HepG2 (cell line): ENCODE measurements around the gene ZNF160. TPM values are rescaled to one million over a fixed set of nuclear protein-coding genes. Genes with fewer than 3 reads are reported as not detected.

Experiments
- ATAC-seq: fragments of 200-7000 bp; cut with Tn5 transposase; 3 replicates; pipeline ENCODE4 v1.9.1; 2020; ENCODE audit warnings: mild to moderate bottlenecking, moderate library complexity
- BruUV-seq: library from RNA; stranded (reverse); fragments of 400-500 nt; replicated peaks from 2 replicates; lab custom pipeline; 2021; lab: Mats Ljungman, UMichigan
- CTCF ChIA-PET: fragments of 300-600 bp; formaldehyde crosslinking; extraction: SDS; loops from one replicate; lab custom pipeline; 2021; ENCODE audit warnings: low total read pairs, inconsistent platforms, low intra/inter-chr PET ratio; lab: Yijun Ruan, JAX
- POLR2A ChIA-PET: fragments of 350-600 bp; sonication (Branson Sonifier 250); formaldehyde crosslinking; loops from one replicate; lab custom pipeline; 2020; ENCODE audit warnings: antibody characterized with exemption, inconsistent platforms; lab: Yijun Ruan, JAX
- DNase-seq: peaks from one replicate; pipeline ENCODE4 v3.0.0-alpha.2; 2015; ENCODE audit warnings: low spot score
- FAIRE-seq: peaks from 3 replicates; lab custom pipeline; 2011; peaks lifted over from hg19 to GRCh38; lab: Jason Lieb, UNC
- H2AFZ ChIP-seq: one replicate; pipeline ENCODE4 v1.6.1; 2011; ENCODE audit warnings: low read length, inconsistent platforms
- H3K27ac ChIP-seq: fragments of 300-600 bp; 3 replicates; pipeline ENCODE4 v1.8.0; 2011; ENCODE audit warnings: mixed run types, mild to moderate bottlenecking, mixed read lengths, low read length, inconsistent platforms; ENCODE audit not compliant: insufficient read depth; ENCODE audit errors: extremely low read length
- H3K27me3 ChIP-seq, 2 experiments: fragments of 200-600 bp in 1 of 2; 2 replicates in 1 of 2; 3 replicates in 1 of 2; pipeline versions ENCODE4 v1.6.0 to v1.8.0; 2011; ENCODE audit warnings: low read length in 2 of 2, mild to moderate bottlenecking in 2 of 2, moderate library complexity in 2 of 2, inconsistent platforms in 1 of 2; ENCODE audit not compliant: insufficient read depth in 2 of 2, control insufficient read depth in 1 of 2
- H3K36me3 ChIP-seq, 2 experiments: fragments of 200-600 bp in 1 of 2; replicated peaks in 1 of 2; 2 replicates in 1 of 2; 3 replicates in 1 of 2; pipeline versions ENCODE4 v1.5.1 to v1.8.0; 2011; ENCODE audit warnings: low read length in 2 of 2, inconsistent platforms in 1 of 2; ENCODE audit not compliant: insufficient read depth in 2 of 2, control insufficient read depth in 1 of 2
- H3K4me1 ChIP-seq: 2 replicates; pipeline ENCODE4 v1.5.1; 2012; ENCODE audit warnings: low read length, inconsistent platforms; ENCODE audit not compliant: insufficient read depth
- H3K4me2 ChIP-seq: 2 replicates; pipeline ENCODE4 v1.6.0; 2011; ENCODE audit warnings: low read depth, low read length, inconsistent platforms
- H3K4me3 ChIP-seq, 3 experiments: fragments of 200-600 bp in 1 of 3; sonication (generic), shearing (Covaris generic) in 1 of 3; replicated peaks in 1 of 3; 2 replicates each; pipeline ENCODE4 v1.5.1; 2011 to 2016; ENCODE audit warnings: low read length in 3 of 3, inconsistent platforms in 2 of 3, low read depth in 2 of 3, mild to moderate bottlenecking in 2 of 3, control low read depth in 1 of 3, mixed read lengths in 1 of 3; ENCODE audit not compliant: insufficient read depth in 1 of 3
- H3K79me2 ChIP-seq: one replicate; pipeline ENCODE4 v1.6.1; 2011; ENCODE audit warnings: low read length, inconsistent platforms; ENCODE audit not compliant: insufficient read depth
- H3K9ac ChIP-seq: 2 replicates; pipeline ENCODE4 v1.6.0; 2011; ENCODE audit warnings: mild to moderate bottlenecking, low read depth, low read length, inconsistent platforms; ENCODE audit not compliant: insufficient read depth
- H3K9me3 ChIP-seq: 2 replicates; pipeline ENCODE4 v1.5.1; 2012; ENCODE audit warnings: mild to moderate bottlenecking, low read length
- H4K20me1 ChIP-seq: 2 replicates; pipeline ENCODE4 v1.6.0; 2011; ENCODE audit warnings: inconsistent platforms, mild to moderate bottlenecking, low read length, moderate library complexity; ENCODE audit not compliant: insufficient read depth
- HMGXB4 ChIP-seq, 2 experiments: sonication (generic) in 1 of 2; formaldehyde crosslinking in 1 of 2; IDR thresholded peaks; 2 replicates each; pipeline versions ENCODE4 v1.4.0 to v1.6.1; 2018 to 2020; ENCODE audit warnings: missing genetic modification reagents in 2 of 2, borderline replicate concordance in 1 of 2, low read depth in 1 of 2, mild to moderate bottlenecking in 1 of 2, missing biosample characterization in 1 of 2
- NCOA2 ChIP-seq: sonication (generic); formaldehyde crosslinking; IDR thresholded peaks from 2 replicates; pipeline ENCODE4 v1.8.0; 2022; ENCODE audit warnings: inconsistent platforms
- PHF5A ChIP-seq: IDR thresholded peaks from one replicate; pipeline ENCODE4 v1.6.1; 2018; ENCODE audit warnings: low read depth, missing genetic modification reagents; ENCODE audit not compliant: unreplicated experiment
- SNRNP70 ChIP-seq: fragments of 200-400 bp; formaldehyde crosslinking; IDR thresholded peaks from 2 replicates; pipeline ENCODE4 v1.6.1; 2017; ENCODE audit warnings: mild to moderate bottlenecking, low read depth, low read length, moderate library complexity
- ZNF317 ChIP-seq: sonication (generic); formaldehyde crosslinking; IDR thresholded peaks from 2 replicates; pipeline ENCODE4 v1.5.0; 2020; ENCODE audit warnings: mild to moderate bottlenecking, missing genetic modification reagents
- WGBS: methylation state at CpG from one replicate; pipeline ENCODE4 v1.1.6; 2017; ENCODE audit warnings: low lambda C conversion rate; 5-methylcytosine and 5-hydroxymethylcytosine counted together
- in situ Hi-C: cut with HindIII; loops from 2 replicates; pipeline ENCODE4 v1.10.0; 2017; ENCODE audit warnings: low pct_unique_long_range_greater_than_20kb; ENCODE audit not compliant: extremely low pct_ligation_motif_present
- intact Hi-C: fragments of 100-400 bp; cut with micrococcal nuclease; formaldehyde crosslinking; loops from one replicate; pipeline ENCODE4 v1.10.0; 2022; ENCODE audit not compliant: unreplicated experiment
- polyA plus RNA-seq, 8 experiments: library from polyadenylated mRNA; depleted of rRNA in 3 of 8; stranded (reverse) in 7 of 8; unstranded in 1 of 8; fragments of >200 nt; fragmentation: Illumina TruSeq in 4 of 8; extraction: Trizol in 4 of 8; gene quantifications; 2 replicates each; pipeline versions ENCODE4 v1.2.1 to v1.2.3, GENCODE V29; 2011 to 2016; ENCODE audit warnings: low read depth in 4 of 8, missing spikeins in 1 of 8, mixed read lengths in 1 of 8; ENCODE audit not compliant: insufficient read depth in 1 of 8
- total RNA-seq, 5 experiments: library from RNA; depleted of rRNA; stranded (reverse); fragments of >200 nt; fragmentation: Illumina TruSeq; extraction: Trizol; gene quantifications; 2 replicates each; pipeline ENCODE4 v1.2.3, GENCODE V29; 2016; ENCODE audit warnings: low read depth in 1 of 5
- TF ChIP-seq, protein P1 (sequence below): sonication (generic); formaldehyde crosslinking; conservative IDR thresholded peaks from 2 replicates; pipeline ENCODE4 v1.8.1; 2023; ENCODE audit warnings: missing genetic modification reagents

ZNF160 gene
- total and polyA plus RNA-seq, 2 of the 13 experiments (the other 11 are each of a cell fraction or from before 2014, with no cell fraction given), result 8.4 to 12.1 TPM

GRCh38 chr19:53041366-53041765 lies 61.9 kb downstream of the ZNF160 start:
- in situ Hi-C loops, result no loop called here

More at GRCh38 chr19:53041366-53041765, 61.9 kb downstream of the ZNF160 start:
- Histone ChIP-seq H3K79me2 (no peaks in the 10 kb centered on the region), H3K27ac (no peak overlapping the region), H3K9me3 (peaks cover 42% of the 10 kb centered on the region), H3K4me3 (no peak overlapping the region), H3K27me3 (no peaks in the 10 kb centered on the region; a peak in 1 of 5 replicates), H3K36me3 (no peaks in the 10 kb centered on the region), H3K4me2 (no peak overlapping the region), H2AFZ (no peak overlapping the region), H4K20me1 (no peaks in the 10 kb centered on the region), H3K9ac (no peak overlapping the region), H3K4me1 (no peaks in the 10 kb centered on the region)
- WGBS, result 0% methylated on average over 1 of the region's 1 CpG
- BruUV-seq, result no TSS peak
- POLR2A ChIA-PET, result no interaction called here
- DNase-seq (no peak), ATAC-seq (no peak), FAIRE-seq (no peak)
- intact Hi-C loops, result no loop called here
- CTCF ChIA-PET, result no interaction called here
- TF ChIP-seq ZNF317, result no peak
- TF ChIP-seq SNRNP70, result no peak
- no peak for TF ChIP-seq NCOA2 (CRISPR knock-in tag)
- TF ChIP-seq HMGXB4 (CRISPR knock-in tag; IDR thresholded peaks at IDR 0.05; ENCODE audit: borderline replicate concordance in 1 of 2, low read depth in 1 of 2), result no peak
- TF ChIP-seq PHF5A (CRISPR knock-in tag), result no peak
- TF ChIP-seq, protein P1, sequence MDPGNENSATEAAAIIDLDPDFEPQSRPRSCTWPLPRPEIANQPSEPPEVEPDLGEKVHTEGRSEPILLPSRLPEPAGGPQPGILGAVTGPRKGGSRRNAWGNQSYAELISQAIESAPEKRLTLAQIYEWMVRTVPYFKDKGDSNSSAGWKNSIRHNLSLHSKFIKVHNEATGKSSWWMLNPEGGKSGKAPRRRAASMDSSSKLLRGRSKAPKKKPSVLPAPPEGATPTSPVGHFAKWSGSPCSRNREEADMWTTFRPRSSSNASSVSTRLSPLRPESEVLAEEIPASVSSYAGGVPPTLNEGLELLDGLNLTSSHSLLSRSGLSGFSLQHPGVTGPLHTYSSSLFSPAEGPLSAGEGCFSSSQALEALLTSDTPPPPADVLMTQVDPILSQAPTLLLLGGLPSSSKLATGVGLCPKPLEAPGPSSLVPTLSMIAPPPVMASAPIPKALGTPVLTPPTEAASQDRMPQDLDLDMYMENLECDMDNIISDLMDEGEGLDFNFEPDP, result no peak
